ENCODE measurements around the gene TTC7B.
A peak's percentile ranks its signal among the peaks of the same experiment; 100 is the strongest.

TTC7B gene

GRCh38 chr14:90508536-90509254, 307.5 kb downstream of the TTC7B start:
- TF ChIP-seq CTCF (conservative IDR thresholded peaks at IDR 0.05), result no peak
- no peak for TF ChIP-seq ZFX (IDR thresholded peaks at IDR 0.05)
- peak overlapping the region; percentile 68 for H3K27ac ChIP-seq

- TF ChIP-seq ZFX (IDR thresholded peaks at IDR 0.05), result no peak
- no peak for TF ChIP-seq CTCF (conservative IDR thresholded peaks at IDR 0.05)
- H3K27ac ChIP-seq, result peak overlapping the region; percentile 68
These were observed 308.2 kb downstream of the TTC7B start for GRCh38 chr14:90508036-90508435.

- H3K27ac ChIP-seq, result no peak overlapping the region; the same call in 1 of the 2 replicates
- no peak for TF ChIP-seq CTCF (conservative IDR thresholded peaks at IDR 0.05)
- no peak for TF ChIP-seq ZFX (IDR thresholded peaks at IDR 0.05)
These were observed 308.8 kb downstream of the TTC7B start for GRCh38 chr14:90507428-90507827.

GRCh38 chr14:90506748-90507147, 309.5 kb downstream of the TTC7B start:
- H3K27ac ChIP-seq, result no peak overlapping the region
- TF ChIP-seq CTCF (conservative IDR thresholded peaks at IDR 0.05), result no peak

GRCh38 chr14:90505531-90505930, 310.7 kb downstream of the TTC7B start:
- H3K27ac ChIP-seq, result no peak overlapping the region
- TF ChIP-seq ZFX (IDR thresholded peaks at IDR 0.05) (no peak), CTCF (conservative IDR thresholded peaks at IDR 0.05) (no peak)

GRCh38 chr14:90504643-90505042, 311.6 kb downstream of the TTC7B start:
- TF ChIP-seq CTCF (conservative IDR thresholded peaks at IDR 0.05) (no peak), ZFX (IDR thresholded peaks at IDR 0.05) (no peak)
- H3K27ac ChIP-seq, result no peak overlapping the region

- TF ChIP-seq CTCF (conservative IDR thresholded peaks at IDR 0.05) (no peak), ZFX (IDR thresholded peaks at IDR 0.05) (no peak)
- H3K27ac ChIP-seq, result no peak overlapping the region
These were observed 312.6 kb downstream of the TTC7B start for GRCh38 chr14:90503582-90503981.

Measured in C4-2B (cell line).